Activated naive CD4-positive, alpha-beta T cell treated with anti-CD3 and anti-CD28 coated beads, Interleukin-2, amount 50 U/mL, for 16 hours (primary cell): ENCODE measurements around the gene CLEC19A.

Experiments used
- DNase-seq: peaks from one replicate; pipeline ENCODE4 v3.0.0-alpha.2; 2020

Gene CLEC19A

GRCh38 chr16:19329932-19330331 lies 44.4 kb downstream of the CLEC19A start:
- DNase-seq, result no peak

GRCh38 chr16:19330841-19331397 lies 45.4 kb downstream of the CLEC19A start:
- no peak for DNase-seq

- no peak for DNase-seq
Measured at GRCh38 chr16:19331794-19332193, 46.3 kb downstream of the CLEC19A start.

GRCh38 chr16:19338335-19338734 lies 52.8 kb downstream of the CLEC19A start:
- DNase-seq, result no peak

- DNase-seq, result no peak
Measured at GRCh38 chr16:19344224-19344801, 58.8 kb downstream of the CLEC19A start.

GRCh38 chr16:19344980-19345379 lies 59.4 kb downstream of the CLEC19A start:
- DNase-seq, result no peak

GRCh38 chr16:19346335-19346922 lies 60.9 kb downstream of the CLEC19A start:
- no peak for DNase-seq

GRCh38 chr16:19348125-19348524 lies 62.6 kb downstream of the CLEC19A start:
- no peak for DNase-seq

- no peak for DNase-seq
Measured at GRCh38 chr16:19348578-19349315, 63.2 kb downstream of the CLEC19A start.

GRCh38 chr16:19354371-19354770 lies 68.8 kb downstream of the CLEC19A start:
- no peak for DNase-seq

- DNase-seq, result no peak
Measured at GRCh38 chr16:19356024-19356952, 70.8 kb downstream of the CLEC19A start.

- DNase-seq, result no peak
Measured at GRCh38 chr16:19359556-19359955, 74.0 kb downstream of the CLEC19A start.
